ENCODE results near the gene ABCA4.
A peak's percentile ranks its signal among the peaks of the same experiment; 100 is the strongest.

The ABCA4 gene

DNA sequence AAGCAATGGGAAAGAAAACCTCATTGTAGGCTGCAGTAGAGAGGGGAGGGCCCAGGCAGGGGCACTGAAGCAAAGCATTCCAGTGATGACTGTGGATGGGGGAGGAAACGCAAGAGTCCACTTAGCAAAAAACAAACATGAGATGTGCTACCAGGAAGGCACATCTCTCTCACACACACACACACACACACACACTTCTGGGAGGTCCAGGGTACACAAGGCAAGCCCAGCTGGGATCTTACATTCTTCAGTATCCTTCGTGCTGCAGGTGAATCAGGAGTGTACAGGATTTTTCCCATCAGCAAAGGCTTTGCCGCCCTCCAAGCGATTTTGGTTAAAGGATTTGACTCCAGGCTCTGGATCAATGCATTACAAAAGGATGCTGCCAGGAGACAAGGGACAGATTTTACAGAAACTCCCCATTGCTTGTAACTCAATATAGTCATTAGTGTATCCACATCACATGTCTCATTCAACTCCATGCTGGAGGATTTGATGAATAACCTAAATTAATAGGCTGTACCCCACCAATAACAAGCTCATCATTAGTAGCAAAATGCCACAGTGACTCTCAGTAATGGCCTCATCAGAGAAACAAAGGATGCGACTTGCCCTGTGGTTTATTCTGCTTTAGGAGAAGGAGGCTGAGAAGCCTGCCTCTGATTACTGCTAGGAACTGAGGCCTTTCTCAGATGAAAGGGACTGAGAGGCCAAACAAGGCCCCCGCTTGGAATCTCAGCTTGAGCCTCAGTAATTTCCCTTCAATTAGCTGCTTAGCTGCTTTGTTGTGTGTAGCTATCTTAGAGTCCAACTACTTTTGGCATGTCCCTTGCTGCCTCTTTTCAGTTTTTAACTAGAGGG, 41.6 kb downstream of the ABCA4 start:
- no peak for DNase-seq

DNA sequence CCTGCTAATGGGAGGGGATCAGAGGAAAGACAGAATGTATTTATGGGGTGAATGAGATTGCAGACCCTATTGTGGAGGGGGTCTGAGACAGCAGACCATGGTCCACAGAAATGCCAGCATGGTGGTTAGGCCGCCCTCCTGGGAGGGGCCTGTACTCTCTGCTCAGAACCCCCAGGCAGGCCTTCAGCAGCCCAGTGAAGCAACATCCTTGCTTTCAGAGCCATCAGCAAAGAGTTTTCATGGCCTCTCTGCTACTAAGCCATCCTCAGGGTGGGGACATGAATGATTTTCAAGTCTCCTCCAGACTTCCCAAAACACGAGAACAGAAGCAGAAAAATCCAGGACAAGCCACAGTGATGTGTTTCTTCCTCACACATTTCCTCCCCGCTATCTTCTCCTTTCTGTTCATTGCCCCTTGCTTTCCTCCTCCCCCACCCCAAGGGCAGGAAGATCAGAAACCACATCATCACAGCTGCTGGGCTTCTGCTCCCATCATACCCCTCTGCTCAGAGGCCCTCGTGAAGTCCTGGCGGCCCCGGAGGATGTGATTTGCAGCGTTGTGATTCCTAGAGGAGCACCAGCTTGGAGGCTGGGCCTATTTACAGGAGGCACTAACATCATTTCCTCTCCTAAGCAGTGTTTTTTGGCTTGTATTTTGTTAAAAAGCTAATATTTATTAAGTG, 48.0 kb downstream of the ABCA4 start:
- no peak for DNase-seq

DNA sequence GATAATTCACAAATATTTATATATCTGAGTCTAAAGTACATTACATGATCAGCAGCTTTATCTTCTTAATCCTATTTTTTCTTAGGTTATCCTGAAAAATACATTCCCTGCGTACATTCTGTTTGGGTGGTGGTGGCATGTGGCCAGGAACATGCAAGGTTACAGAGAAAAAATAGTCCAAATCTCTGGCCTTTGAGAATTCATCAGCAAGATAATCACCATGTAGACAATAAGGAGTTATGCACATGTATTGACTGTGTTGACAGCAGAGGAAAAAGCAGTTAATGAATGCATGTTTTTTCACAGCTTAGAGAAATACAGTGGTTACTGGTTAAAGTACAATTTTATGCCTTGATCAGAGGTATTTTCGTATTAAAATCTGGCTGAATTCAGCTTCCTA, 49.0 kb downstream of the ABCA4 start:
- no peak for DNase-seq

DNA sequence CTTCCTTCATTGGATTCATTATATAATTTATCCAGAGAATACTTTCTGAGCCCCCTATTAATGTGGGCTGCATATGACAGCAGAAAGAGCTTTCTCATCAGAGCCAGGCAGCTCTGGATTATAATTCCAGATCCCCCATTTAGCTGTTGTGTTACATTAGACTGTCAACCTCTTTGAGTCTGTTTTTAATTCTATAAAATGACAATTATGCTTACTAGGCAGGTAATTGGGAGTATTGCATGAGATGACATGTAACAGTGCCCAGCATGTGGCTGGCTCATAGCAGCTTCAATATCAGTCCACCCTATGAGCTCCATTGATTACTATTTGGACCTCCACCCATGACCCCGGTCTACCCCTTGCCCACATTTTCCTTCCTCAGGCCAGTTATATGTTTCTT, 49.6 kb downstream of the ABCA4 start:
- no peak for DNase-seq

DNA sequence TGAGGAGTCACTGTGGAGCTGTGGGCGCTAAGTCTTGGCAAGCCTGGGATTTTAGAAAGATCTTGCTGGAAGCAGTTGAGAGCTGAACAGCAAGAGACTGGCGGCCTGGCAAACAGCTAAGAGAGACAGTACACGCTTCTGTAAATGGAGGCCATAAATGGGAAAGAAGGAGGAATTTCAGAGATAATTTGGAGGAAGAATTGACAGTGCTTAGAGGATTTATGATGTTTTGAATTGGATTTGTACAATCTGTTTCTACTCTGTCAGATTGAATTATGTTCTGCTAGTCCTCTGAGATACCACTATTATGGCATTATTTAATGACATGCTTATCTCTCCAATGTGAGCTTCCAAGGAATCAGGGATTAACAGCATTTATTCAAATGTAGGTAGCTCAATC, 50.1 kb downstream of the ABCA4 start:
- no peak for DNase-seq

DNA sequence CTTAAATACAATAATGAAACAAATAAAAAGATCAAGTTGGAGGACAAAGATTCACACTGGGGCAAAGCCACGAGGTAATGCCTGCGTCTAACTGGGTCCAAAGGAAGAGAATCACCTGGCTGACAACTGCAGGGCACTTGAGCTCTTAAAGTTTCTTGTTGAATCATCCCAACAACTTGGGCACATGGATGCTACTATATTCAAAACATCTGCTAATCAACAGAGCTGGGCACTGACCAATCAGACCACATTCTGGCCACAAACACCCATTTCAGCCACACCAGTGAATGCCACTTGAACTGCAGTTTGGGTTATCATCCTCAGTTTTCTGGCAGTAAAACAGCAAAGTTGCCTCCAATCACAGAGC, 51.0 kb downstream of the ABCA4 start:
- DNase-seq = no peak

DNA sequence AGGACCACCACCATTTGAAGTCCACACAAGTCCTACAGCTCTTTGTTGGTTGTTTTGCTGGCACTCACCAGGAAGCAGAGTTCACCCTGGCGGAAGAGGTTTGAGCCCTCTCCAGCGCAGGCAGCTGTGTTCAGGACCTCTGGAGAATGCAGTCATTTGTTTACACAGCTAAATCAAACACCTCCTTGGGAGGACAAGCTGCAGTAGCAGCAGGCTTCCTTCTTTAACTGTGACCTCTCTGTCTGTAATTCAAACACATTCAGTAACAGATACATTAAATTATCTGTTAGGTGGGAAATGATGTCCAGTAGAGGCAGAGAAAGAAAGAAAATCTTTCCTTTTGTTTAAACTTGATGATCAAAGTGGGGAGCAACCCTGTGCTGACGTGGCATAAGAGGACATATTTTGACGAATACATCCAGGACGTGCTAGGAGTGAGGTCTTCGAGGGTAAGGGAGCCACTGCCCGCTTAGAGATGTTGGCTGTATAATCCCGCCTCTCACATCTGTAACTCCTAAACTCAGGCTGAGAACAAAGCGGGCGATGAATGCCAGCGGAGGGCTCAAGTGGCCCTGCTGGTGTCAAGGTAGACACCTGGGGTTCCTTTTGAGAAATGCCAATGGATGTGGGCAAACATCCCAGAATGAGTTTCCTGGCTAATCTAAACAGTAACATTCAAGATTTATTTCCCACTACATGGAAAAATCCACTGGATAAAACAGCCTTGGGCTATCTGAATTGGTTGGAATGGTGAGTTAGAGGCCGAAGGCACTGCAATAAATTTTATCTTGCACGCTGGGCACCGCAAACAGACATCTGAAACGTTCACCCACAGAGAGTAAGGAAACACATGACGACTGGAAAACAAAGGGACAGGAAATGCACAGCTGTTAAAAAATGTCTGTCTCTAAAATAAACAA, 51.7 kb downstream of the ABCA4 start:
- DNase-seq = no peak

DNA sequence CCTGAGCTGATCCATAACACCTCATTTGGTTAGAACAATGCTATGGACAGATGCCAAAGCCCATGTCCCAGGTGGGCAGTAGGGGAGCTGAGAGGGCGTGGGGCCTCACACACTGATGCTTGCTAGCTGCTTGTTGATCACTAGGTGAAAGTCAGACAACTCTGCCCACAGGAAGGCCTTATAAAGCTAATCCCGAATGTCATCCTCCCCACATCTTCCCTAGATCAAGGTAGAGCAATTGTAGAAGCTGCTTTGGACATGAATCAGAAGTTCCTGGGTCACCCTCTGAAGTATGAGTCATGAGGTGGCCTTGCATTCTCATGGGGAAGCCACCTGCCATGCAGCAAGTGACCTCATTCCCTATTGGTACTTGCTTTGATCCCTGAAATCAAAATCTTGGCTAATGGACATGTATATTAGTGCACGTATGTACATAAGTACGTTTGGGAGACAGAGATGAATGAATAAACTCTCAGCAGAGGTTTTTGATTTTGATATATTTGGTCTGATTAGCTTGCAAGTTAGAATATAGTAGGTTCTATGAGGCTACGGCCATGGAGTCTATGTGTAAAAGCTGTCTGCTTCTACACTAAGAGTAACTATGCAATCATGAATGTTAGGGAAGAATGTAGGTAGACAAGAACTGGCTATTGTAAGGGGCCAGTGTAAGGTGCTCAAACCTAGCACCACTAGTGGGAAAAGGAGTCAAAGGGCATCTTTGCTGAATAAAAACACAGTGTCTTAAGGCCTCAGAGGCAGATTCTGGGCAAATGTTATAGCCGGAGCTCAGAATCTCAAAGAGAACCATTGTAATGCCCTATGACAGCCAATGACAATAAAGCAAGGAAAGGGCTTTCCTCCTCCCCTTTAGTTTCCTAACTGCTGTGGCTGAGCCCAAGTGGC, 52.6 kb downstream of the ABCA4 start:
- no peak for DNase-seq

DNA sequence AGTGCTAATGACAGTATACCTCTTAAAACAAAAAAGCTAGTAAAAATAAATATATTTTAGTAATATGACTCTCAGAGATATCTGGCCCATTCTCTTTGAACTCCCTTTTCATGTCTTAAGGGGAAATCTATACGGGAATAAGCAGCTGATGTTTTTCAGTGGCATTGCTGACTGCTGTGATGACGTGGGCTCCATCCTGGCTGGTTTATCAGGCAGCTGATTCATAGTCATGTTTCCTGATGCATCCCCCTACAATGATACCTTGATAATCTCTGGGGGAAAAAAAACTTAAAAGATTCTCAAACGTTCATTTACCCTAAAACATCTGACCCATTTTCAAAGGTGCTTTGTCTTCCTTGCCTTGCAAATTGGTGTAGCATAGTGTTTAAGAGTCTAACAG, 53.8 kb downstream of the ABCA4 start:
- DNase-seq = no peak

DNA sequence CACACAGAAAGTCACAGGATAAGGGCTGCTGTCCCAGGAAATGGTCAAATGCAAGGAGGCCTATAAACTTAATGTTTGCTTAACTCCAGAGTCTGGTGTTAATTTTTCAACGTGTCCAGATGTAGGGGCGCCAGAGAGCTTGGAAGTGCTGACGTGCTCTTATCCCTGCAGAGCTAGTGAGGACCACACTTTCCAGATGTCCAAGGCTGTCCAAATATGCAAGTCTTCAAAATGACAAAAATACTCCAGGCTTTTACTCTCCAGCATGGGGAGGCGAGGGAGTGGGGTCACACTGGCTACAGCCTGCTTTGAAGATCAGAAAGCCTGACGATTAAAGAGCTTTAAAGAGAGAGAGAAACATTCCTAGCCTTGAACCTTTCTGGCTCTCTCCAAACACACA, 57.6 kb downstream of the ABCA4 start:
- DNase-seq = no peak

DNA sequence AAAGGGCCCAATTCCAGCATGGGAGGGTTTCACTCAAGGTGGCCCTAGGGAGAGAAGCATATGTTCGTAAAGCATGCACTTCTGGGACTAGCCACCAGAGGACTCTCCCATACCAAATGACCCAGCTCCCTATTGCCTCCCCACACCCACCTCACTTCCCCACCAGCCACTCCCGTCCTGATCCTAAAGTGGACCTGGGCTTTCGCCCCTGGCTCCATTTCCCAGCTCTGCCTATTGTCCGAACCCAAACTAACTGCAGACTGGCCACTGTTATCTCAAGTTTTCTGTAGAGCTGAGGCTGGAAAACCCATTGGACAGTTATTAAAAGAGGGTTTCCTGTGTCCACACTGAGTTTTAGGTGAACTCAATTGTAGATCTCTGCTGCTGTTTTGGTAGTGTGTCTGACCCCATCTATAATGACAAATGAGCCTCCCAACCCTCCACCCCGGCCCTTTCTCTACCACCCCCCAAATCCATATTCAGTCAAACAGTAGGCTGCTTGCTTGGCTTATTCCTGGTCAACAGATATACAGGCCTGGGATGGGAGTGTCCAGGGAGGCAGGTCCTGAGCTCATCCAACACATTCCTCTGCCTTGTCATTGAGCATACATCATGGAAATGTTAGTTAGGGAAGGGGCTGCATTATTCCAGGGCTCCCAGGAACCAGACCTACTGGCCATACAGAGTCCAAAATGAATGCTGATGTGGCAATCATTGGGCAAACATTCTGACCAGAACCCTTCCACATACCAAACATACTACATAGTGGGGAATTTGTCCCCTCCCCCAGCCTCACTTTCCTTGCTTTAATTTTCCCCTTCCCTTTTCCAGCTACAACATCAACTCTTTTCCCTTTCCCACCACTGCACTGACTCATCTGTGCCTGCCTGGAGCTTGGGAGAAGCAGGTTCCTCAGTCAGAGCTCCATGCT, 59.2 kb downstream of the ABCA4 start:
- peak; percentile 54 for DNase-seq

DNA sequence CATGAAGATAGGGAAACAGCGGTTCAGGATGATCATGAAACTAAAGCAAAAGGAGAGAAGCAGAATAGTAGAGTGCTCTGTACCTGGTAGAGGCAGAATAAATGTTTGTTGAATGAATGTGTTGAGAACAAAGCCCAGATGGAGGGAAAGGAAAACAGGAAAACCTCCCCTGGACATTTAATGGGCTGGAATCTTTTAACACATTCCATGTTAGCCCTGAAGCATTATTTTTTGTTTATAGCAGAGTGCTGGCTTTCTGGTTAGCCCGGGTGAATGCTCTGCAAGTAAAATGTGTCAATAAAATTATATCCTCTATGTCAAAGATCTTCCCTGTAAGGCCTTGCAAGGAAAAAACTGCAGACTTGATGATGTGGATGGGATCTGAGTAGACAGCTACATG, 60.2 kb downstream of the ABCA4 start:
- DNase-seq = no peak

DNA sequence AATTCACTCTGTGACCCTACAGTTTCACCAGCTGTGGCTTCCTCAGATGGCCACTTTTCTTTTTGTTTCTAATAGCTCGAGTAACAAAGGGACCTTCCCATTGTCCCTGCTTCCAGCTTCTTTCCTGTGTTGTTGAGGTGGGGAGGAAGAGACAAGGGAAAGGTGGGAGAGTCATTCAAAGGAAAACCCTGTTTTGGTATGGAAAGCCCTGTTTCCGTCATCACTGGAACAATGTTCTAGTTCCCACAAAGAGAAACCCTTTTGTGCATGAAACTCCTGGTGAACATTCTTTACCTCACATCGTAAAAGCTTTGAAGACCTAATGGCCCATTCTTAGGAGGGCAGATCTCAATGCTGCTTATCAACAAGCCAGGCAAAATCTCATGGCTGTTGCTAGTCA, 62.2 kb downstream of the ABCA4 start:
- DNase-seq = no peak

DNA sequence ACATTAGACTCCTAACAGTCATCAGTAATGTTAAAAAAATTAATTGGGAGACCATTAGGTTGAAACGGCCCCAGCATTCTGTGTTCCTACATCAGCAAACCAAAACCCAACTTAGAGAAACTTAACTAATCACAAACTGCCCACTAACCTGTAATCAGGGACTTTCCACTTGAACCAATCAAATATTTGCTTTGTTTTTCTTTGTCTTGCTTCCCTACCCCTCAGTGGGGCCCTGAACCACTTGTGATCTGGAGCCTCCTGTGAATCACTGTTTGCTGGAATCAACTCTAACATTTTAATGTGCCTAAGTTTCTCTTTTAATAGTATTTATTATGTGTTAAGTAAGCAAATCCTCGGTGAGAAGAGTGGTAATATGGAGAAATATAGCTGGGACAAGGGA, 64.0 kb downstream of the ABCA4 start:
- no peak for DNase-seq

DNA sequence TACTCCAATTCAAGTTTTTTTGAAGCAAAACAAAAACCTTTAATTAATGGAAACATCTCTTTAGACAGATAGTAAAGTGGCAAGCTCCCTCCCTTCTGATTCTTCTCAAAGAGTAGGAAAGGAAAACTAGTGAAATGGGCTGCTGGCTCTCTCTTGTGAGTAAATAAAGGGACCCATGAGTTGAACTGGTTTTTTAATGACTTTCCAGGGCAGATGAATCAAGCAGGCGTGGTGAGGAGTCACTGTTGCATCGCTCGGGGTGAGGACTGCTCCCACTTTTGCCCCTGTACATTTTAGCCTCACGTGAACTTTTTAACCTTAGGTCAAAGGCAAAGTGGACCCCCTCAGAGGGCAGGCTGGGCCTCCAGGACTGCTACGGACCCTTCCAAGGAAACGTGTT, 64.8 kb downstream of the ABCA4 start:
- no peak for DNase-seq

DNA sequence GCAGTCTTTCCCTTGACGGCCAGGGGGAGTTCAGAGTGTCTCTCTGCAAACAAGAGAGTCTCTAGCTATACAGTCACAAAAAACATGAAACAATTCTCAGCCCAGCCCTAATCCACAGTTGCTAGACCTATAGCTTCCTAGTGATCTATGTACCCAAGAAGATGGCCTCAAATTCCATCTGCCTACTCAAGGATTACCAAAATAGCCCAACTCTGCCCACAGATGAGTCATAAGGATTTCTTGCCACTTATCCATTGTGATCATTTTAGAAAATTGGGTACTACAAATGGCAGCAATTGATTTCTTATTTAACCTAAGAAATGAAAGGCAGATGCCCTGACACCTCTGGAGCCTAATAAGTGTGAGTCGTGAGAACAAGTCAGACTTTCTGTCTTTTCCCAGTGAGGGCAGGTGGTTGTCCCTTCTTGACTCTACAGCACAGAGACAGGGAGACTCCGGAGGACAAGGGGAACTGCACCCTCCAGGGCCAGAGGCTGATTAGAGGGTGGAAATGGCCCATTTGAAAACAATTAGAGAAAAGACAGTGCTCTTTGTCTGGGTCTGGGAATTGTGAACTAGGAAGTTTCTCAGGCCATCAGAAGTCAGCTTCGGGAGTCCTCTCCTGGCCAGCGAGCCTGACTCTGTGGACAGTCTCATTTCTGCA, 65.4 kb downstream of the ABCA4 start:
- no peak for DNase-seq

DNA sequence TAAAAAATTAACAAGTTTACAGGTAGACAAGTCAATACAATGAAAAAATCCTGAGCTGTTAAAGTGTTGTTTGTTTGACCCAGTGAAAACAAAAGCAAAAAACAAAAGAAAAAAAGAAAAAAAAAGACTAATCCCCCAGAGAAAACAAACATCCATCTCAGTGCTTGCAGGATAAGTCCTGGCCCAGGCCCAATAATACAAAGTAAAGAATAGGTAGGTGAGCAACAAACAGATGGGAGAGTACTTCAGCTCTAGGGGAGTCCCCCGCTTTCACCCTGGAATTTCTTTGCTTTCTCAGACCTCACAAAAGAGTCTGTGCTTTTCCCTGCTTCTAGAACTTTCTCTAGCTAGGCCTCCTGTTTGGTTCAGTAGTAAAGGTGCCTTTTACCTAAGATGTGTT, 70.3 kb downstream of the ABCA4 start:
- DNase-seq = no peak

DNA sequence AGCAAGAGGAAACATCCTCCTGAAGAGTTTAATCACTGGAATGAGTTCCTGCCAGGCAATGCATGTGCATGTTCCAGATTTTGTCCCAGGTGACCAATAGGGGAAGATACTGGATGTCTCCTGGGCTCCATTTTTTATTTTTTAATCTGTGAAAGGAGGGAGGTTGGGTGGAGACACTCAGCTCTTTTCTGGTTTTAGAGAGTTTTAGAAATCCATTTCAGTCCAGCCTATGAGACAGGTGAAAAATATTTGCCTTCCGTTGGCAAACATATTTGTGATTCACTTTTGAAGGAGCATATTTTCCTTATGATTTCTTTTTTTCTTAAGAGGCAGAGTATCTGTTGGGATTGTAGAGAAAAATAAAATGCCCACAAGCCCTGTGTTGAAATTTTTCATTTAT, 70.7 kb downstream of the ABCA4 start:
- DNase-seq = no peak

DNA sequence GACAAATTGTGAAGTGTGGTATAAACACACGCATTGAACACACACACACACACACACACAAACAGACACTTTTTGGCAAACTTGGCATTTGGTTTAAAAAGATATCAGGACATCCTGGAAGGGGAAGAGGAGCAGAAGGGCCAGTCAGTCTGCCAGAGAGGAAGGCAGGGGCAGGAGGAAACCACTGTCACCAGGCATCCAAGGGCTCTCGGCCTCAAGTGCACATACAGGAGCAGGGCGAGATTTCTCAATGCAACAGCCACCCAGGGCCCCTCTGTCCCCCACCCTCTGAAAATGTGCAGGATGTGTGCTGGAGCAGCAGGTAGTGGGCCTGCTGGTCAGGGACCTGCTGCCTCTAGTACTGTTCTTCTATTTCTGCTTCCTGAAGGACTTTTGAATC, 71.2 kb downstream of the ABCA4 start:
- no peak for DNase-seq

DNA sequence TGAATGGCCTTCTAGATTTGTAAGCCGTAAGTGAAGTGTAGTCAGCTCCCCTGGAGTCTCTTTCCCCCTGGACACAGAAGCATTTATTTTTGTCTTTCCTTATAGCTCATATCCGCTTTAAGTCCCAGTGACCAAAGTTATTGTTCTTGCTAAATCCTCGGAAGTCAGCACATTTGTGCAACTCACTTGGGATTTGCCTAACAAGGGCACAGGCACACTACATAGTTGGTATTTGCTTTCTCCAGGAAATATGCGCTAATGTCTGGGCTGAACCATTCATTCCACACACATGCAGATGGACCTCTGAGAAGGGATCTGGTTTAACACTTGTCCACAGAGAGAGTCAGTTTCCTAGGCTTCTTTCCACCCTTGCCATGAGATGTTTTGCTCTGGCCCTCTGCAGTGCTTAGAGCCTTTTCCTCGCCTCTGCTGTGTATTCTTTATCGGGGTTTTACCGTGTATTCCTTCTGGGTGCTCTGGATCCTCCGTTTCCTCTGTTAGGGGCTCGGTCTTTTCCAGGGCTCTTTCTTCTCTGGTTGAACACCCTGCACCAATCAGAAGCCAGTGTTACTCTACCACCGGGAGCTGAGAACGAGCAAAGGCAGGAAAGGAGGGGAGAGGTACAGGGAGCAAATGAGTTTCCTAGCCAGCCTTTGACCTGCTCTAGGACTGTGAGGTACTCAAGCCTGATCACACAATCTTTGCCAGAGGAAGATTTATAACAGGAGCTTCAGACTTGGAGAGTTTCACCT, 72.4 kb downstream of the ABCA4 start:
- DNase-seq = no peak
